Endothelial cell of umbilical vein (primary cell): ENCODE data around the gene UGT3A2.

Source experiments
- FOS ChIP-seq: IDR thresholded peaks from 2 replicates; pipeline ENCODE4 v1.6.1; 2011; ENCODE audit warnings: mild to moderate bottlenecking, low read length, moderate library complexity, borderline replicate concordance; ENCODE audit not compliant: insufficient read depth
- GATA2 ChIP-seq: IDR thresholded peaks from 2 replicates; pipeline ENCODE4 v1.7.0; 2011; ENCODE audit warnings: low read depth, mild to moderate bottlenecking, moderate library complexity, mixed read lengths, low read length; ENCODE audit not compliant: insufficient read length, insufficient read depth
- MAX ChIP-seq: IDR thresholded peaks from 2 replicates; pipeline ENCODE4 v1.6.1; 2011; ENCODE audit not compliant: insufficient read depth, insufficient read length
- POLR2A ChIP-seq: IDR thresholded peaks from 2 replicates; pipeline ENCODE4 v1.6.1; 2012; ENCODE audit warnings: low read depth, mild to moderate bottlenecking, control low read depth, low read length
- POLR2AphosphoS5 ChIP-seq: IDR thresholded peaks from 2 replicates; pipeline ENCODE4 v1.6.1; 2012; ENCODE audit warnings: low read depth, mild to moderate bottlenecking, control low read depth, low read length, moderate library complexity; ENCODE audit not compliant: insufficient read depth
- TF ChIP-seq, protein P1 (sequence below), 2 donors: IDR thresholded peaks; 1 replicate in 1 of 2; 2 replicates in 1 of 2; pipeline ENCODE4 v1.5.1; 2011; ENCODE audit warnings: low read length in 2 of 2, mild to moderate bottlenecking in 2 of 2, moderate library complexity in 2 of 2, control low read depth in 1 of 2, inconsistent platforms in 1 of 2, low read depth in 1 of 2; ENCODE audit not compliant: insufficient read depth in 1 of 2; ENCODE audit errors: extremely low read depth in 1 of 2

GRCh38 chr5:36026706-36027465 lies 39.8 kb downstream of the UGT3A2 start:
- TF ChIP-seq POLR2A, result no peak
- TF ChIP-seq POLR2AphosphoS5, result no peak
- TF ChIP-seq MAX, result no peak
- TF ChIP-seq GATA2, result no peak
- no peak for TF ChIP-seq FOS
- TF ChIP-seq, protein P1, sequence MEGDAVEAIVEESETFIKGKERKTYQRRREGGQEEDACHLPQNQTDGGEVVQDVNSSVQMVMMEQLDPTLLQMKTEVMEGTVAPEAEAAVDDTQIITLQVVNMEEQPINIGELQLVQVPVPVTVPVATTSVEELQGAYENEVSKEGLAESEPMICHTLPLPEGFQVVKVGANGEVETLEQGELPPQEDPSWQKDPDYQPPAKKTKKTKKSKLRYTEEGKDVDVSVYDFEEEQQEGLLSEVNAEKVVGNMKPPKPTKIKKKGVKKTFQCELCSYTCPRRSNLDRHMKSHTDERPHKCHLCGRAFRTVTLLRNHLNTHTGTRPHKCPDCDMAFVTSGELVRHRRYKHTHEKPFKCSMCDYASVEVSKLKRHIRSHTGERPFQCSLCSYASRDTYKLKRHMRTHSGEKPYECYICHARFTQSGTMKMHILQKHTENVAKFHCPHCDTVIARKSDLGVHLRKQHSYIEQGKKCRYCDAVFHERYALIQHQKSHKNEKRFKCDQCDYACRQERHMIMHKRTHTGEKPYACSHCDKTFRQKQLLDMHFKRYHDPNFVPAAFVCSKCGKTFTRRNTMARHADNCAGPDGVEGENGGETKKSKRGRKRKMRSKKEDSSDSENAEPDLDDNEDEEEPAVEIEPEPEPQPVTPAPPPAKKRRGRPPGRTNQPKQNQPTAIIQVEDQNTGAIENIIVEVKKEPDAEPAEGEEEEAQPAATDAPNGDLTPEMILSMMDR (IDR thresholded peaks at IDR 0.05; ENCODE audit: extremely low read depth in 1 of 2, insufficient read depth in 1 of 2, low read depth in 1 of 2, low read length in 2 of 2), result no peak
